ENCODE results near the gene IPO9.
A peak's percentile ranks its signal among the peaks of the same experiment; 100 is the strongest.

Gene IPO9

DNA sequence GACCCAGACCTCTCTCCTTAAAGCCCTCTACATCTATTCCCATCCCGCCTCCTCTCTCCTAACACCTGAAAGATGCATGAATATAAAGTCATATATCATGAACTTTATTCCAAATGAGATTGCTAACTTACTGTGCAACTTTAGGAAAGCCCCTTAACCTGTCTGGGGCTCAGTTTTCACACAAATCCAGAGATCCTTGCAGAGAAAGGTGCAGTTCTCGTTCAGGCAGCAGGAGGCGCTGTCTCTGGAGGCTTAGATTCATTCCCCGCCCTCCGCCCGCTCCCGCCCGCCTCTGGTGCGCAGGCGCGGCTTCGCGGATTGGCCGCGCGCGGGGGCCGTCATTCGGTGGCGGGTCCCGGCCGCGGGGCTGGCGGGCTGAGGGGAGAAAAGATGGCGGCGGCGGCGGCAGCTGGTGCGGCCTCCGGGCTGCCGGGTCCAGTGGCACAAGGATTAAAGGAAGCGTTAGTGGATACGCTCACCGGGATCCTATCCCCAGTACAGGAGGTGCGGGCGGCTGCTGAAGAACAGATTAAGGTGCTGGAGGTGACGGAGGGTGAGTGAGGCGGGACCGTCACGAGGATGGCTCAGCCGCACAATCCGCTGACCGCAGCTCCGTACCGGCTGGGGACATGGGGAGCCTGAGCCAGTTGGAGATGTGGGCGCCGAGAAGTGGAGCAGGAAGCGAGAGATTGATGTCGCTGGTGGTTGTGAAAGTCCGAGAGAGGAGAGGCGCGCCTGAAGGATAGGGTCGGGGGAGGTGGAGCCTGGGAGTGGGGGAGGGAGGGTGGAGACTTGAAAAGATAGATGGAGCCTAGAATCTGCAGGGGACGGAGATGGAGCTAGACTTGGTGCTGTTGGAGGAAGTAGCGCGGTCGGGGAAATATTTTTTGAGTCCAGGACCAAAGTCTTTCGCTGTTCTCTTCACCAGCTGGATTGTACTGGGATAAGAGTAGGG is at the start of gene IPO9:
TSS of gene IPO9 (plus strand) at position 338 of the 955 bp plus-strand sequence. CDS start at position 391, 53 bp downstream.
- DNase-seq (ENCODE audit: low read depth) = peak; percentile 89

DNA sequence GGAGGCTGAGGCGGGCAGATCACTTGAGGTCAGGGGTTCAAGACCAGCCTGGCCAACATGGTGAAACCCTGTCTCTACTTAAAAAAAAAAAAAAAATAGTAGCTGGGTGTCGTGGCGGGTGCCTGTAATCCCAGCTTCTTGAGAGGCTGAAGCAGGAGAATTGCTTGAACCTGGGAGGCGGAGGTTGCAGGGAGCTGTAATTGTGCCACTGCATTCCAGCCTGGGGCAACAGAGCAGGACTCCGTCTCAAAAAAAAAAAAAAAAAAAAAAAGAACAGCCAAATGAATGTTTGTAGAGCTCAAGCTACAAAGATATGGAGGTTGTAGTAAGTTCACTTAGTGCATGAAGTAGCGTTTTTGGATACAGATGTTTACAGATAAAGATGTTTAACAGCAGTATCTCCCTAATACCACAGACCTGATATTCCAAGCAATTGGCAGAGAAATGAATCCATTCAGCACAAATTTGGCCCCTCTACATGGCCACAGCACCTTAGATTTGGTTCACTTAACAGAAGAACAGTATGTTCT is 49.5 kb upstream of the IPO9 start:
- DNase-seq (ENCODE audit: low read depth) = no peak

DNA sequence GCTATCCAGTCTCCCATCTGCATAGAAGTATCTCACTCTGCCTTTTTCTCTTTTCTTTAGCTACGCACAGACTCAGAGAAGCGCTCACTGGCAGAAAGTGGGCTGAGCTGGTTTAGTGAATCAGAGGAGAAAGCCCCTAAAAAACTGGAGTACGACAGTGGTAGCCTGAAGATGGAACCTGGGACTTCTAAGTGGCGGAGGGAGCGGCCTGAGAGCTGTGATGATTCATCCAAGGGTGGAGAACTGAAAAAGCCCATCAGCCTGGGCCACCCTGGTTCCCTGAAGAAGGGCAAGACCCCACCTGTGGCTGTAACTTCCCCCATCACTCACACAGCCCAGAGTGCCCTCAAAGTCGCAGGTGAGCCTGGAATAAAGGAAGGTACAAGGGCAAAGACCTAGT is 48.0 kb upstream of the IPO9 start:
- no peak for DNase-seq (ENCODE audit: low read depth)

DNA sequence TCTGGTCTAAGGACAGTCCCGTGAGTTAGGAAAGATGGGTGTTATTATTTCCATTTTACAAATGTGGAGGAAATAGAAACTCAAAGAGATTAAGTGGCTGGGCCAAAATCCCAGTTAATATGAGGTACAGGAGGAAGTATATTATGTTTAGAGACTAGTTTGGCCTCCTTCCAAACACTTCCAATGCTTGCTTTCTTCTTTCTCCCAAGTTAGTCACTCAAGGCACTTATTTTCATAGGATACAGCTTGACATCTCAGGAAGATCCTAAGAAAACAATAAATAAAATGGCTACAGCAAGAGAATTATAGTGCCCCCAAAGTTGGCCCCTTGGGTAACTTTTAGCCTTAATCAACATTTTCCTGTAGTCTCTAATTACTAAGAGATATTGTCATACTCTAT is 47.5 kb upstream of the IPO9 start:
- no peak for DNase-seq (ENCODE audit: low read depth)

DNA sequence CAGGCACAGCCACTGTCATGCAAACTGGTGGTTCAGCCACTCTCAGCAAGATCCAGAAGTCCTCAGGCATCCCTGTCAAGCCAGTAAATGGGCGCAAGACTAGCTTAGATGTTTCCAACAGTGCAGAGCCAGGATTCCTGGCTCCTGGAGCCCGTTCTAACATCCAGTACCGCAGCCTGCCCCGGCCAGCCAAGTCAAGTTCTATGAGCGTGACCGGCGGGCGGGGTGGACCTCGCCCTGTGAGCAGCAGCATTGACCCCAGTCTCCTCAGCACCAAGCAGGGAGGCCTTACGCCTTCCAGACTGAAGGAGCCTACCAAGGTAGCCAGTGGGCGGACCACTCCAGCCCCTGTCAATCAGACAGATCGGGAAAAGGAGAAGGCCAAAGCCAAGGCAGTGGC is 46.6 kb upstream of the IPO9 start:
- DNase-seq (ENCODE audit: low read depth) = no peak

DNA sequence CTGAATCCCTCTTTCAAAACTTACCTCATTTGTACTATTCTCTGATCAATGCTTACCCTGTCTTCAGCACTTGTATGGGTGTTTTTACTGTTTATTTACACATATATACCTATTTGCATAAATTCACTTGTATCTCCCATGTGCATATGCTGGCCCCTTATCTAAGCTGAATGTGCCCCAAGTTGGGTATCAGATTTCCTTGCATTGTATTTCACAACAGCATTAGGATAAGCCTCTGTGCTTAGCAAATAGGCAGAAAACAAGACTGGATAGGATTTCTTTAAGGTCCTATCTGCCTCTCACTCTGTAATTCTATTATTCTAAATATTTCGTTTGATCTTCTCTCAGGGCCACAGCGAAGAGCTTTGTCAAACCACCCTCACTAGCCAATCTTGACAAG is 45.9 kb upstream of the IPO9 start:
- no peak for DNase-seq (ENCODE audit: low read depth)

DNA sequence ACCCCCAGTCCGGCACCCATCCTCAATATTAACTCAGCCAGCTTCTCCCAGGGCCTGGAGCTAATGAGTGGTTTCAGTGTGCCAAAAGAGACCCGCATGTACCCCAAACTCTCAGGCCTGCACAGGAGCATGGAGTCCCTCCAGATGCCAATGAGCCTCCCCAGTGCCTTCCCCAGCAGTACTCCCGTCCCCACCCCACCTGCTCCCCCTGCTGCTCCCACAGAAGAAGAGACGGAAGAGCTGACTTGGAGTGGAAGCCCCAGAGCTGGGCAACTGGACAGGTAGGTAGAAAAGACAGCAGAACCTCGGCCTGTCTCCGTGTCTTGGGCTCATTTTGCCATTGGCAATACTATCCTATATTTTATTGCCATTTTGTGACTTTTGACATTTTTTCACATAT is 45.4 kb upstream of the IPO9 start:
- DNase-seq (ENCODE audit: low read depth) = no peak

DNA sequence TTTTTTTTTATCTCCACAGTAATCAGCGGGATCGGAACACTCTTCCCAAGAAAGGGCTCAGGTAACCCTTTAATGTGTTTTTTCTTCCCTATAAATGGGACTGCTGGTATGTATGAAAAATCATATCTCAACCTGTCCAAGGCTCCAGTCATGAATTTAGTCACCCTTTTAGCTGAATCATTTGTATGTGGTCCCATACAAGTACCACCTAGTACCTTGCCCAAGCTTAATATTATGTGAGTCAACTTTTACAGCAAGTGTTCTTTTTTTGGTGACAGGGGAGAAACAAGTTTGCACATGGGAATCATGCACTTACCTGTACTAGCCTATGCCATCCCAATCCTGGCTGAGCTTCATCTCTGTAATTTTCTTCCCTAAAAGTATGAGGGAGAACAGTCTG is 43.7 kb upstream of the IPO9 start:
- no peak for DNase-seq (ENCODE audit: low read depth)

DNA sequence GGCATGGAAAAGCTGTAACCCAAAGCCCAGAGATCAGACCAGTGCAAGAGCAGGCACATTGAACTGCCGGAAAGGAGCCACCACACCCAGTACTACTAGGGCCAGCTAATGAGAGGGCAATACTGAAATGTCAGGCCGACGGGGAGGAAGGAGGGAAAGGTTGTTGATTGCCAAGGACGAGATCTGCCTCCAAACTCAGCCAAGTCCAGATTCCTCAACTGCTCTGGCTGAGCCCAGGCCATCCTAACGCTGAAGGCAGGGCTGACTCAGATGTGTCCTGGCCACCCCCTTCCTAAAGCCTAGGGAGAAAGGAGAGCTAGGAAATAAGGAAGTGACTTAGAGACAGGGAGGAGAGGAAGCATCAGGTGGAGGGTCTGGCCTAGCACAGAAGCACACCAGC is 42.1 kb upstream of the IPO9 start:
- no peak for DNase-seq (ENCODE audit: low read depth)

DNA sequence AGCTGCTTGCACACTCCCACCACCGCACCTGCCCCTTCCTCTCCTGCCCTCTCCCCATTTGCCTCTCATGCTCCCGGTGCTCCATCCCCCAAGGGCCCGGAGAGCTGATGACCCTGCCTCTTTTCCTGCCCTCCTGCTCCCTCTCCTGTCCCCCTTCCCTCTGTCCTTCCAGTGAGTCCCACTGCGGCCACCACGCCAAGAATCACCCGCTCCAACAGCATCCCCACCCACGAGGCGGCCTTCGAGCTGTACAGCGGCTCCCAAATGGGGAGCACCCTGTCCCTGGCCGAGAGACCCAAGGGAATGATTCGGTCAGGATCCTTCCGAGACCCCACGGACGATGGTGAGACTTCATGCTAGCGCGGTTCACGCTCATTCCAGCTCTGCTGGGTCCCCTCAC is 40.7 kb upstream of the IPO9 start:
- no peak for DNase-seq (ENCODE audit: low read depth)

DNA sequence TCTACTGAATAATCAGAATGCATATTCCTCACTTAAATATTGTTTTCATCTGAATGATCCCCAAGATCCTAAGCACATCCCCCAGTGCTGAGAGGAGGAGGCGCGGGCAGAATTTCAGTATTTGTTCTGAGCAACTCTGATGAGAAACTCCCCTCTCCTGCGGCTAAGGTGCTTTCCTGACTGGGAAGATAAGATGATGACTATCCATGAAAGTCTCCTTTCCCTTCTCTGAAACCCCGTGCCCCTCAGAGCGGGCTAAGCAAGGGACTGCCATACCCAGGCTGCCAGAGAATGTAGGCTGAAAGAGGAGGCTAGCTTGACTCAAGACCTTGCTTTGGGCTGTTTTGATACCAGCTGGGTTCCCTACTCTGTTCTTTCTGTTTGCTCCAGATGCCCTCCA is 39.7 kb upstream of the IPO9 start:
- no peak for DNase-seq (ENCODE audit: low read depth)

DNA sequence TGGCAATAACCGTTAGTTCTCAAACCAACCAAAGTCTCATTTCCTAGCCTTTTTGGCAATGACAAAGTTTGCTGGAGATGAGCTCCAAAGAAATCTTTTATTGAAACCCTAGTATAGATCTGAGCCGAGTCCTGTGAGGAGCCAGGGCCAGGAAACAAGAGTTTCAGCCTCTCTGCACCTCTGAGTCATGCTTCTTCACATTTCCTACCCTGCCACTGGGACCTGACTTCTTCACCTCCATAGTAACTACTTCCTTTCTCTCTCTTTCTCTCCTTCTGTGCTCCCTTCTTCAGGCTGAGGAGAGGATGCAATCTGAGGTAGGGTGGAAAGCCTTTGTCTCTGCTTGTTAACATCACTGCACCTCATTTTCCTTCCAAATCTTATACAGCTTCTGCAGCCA is 38.7 kb upstream of the IPO9 start:
- DNase-seq (ENCODE audit: low read depth) = no peak

DNA sequence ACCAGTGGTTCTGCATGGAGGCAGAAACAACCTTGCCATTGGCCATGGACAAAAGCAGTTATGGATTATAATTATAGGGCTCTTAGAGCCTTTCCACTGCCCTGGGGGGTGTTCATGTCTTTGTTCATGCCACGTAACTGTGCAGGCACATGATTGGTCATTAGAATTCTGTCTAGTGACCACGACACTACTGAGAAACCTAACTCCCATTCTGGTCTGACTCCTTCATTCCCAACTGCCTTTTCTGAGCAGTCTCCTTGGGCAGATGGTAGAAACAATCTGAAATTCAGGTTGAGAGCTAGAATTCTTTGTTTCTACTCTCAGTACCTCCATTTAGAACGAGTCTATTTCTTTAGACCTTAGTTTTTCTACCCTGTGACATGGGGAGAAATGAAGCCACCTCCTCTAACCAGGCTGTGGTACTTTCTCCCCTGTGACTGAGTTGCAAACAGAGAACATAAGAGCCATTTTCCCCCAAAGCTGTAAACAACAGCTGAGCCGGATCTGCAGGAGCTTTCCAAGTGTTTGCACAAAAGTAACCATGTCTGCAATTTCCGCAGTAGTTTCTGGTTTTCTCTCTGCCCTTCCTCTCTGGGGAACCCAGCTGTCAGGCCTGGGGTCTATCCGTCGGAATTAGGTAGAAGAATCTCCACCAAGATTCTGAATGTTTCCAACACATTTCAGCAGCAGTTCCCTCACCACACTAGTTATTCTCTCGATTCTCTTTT is 37.7 kb upstream of the IPO9 start:
- no peak for DNase-seq (ENCODE audit: low read depth)

DNA sequence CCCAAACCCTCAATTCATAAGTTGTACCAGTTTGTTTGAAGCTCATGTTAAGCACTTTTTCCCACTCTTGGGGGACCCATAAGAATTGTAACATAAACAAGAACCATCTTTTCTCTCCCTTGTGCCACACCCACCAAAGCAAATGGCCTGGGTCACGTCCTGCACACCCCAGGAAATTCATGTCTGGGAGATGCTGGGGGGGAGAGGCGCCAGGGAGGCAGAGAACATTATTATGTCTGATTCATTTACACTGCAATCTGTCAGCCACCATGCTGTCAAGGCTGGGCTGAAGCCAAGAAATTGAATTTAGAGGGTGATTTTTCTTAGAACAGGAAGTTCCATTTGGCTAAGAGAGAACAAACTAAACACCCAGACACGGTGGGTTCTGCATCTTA is 37.2 kb upstream of the IPO9 start:
- no peak for DNase-seq (ENCODE audit: low read depth)

DNA sequence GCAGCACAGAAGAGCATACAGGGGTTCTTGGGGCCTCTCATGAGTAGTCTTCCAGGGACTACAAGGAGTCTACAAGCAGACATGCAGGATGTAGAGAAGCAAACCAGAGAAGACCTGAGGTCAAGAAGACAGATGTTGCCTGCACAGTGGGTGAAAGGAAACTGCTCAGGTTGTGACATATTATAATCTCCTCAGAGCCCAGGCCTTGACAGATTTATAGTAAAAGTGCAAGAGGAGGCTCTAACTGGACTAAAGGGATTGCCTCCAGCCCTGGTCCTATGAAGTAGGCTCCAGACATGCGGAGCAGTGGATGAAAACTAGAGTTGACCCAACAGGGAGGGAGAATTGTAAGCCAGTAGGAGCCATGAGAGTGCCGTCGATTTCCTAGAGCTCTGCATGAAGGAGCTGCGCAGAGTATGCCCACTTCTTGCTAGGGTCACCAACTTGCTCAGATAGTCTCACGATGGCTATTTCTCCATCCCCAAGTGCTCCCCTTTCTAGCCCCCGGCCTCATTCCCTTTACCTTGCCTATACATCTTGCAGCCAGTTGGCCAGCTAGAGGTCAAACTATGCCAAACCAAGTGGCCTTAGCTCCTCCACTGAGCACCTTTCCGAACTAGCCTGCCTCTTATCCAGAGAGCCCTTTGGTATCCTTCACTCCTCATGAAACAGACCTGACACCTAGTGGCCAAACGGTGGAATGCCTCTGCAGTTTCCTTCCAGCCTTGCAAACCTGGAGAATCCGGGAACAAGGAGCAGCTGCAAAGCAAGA is 36.2 kb upstream of the IPO9 start:
- DNase-seq (ENCODE audit: low read depth) = peak; percentile 25

DNA sequence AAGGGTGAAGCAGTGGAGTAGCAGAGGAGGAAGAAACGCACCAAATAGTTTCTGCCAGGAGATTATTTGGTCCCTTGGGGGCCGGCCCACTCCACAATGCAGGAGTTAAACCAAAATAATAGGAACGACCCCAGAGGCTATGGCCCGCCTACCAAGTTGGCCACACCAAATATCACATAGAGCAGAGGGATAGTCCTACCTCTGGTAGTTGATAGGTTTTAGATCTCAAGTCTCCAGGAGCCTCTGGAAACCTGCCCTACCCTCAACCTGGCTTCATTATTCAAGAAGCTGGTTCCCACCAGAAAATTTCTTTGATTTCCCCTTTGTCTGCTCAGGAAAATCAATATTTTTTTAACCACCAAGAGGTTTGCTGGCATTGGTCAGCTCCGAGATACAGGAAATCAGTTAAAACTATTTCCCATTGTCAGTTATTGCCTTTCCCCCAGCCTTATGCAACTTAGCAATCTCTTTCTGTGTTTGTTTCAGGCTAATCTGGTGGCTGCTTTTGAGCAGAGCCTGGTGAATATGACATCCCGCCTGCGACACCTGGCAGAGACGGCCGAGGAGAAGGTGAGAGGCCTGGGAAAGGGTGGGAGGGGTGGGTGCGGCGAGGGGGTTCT is 35.5 kb upstream of the IPO9 start:
- no peak for DNase-seq (ENCODE audit: low read depth)

DNA sequence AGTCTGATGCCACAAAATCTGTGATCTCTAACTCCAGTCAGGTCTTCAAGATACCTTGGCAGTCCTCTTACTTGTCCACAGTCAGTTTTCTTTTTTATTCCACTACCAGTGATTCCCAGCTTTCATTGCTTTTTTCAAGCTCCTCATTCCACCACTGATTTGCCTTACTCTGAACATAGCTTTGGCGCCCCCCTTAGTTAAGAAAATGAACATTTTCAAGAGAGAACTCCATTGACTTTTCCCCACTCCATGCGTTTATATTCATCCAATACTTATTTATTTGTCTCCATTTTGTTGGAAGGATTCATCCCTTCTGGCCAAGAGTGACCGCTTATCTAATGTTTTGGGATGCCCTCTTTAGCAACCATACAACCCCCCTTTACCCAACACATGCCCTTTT is 33.9 kb upstream of the IPO9 start:
- no peak for DNase-seq (ENCODE audit: low read depth)

DNA sequence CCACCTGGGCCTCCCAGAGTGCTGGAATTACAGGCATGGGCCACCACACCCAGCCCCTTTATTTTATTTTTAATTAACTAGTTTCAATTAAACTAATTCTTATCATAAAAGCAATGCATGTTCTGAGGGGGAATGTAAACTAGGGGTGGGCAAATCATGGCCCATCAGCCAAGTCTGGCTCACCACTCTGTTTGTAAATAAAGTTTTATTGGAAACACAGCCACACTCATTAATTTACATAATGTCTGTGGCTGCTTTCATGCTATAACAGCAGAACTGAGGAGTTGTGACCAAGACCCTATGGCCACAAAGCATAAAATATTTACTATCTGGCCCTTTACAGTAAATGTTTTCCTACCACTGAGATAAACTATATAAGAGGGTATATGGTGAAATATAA is 28.7 kb upstream of the IPO9 start:
- DNase-seq (ENCODE audit: low read depth) = no peak

DNA sequence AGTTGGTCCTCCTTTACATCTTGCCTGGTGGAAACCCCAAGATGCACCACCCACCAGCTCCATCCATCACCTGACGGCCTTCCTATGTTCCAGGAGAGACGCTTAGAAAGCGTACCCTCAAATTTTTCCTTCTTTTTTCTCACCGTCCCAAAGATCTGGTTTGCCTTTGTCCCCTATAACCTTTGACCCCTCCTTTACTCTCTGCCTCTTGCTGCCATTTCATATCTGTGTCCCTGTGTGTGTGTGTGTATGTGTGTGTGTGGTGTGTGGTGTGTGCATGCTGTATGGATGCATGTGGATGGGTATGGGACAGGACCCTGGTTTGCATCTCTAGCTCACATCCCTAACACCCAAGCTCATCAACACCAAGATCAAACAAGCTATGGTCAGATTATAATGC is 22.2 kb upstream of the IPO9 start:
- no peak for DNase-seq (ENCODE audit: low read depth)

DNA sequence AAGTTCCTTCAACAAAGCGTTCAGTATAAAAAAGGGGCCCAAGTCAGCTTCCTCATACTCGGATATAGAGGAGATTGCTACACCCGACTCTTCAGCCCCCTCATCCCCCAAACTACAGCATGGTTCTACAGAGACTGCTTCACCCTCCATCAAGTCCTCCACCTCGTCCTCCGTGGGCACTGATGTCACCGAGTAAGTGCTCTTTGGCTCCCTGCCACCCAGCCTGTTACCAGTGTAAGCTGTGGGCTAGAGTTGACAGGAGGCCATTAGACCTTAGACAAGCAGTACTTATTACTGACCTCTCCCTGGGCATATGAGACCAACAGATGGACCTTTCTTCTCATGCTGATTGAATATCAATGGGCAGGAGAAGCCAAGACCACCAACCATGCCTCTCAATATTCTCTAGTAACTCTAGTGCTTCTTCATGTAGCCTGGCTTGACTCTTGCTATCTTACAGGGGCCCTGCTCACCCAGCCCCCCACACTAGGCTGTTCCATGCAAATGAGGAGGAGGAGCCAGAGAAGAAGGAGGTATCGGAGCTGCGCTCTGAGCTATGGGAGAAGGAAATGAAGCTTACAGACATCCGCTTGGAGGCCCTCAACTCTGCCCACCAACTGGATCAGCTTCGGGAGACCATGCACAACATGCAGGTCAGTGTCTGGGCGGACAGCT is 20.9 kb upstream of the IPO9 start:
- DNase-seq (ENCODE audit: low read depth) = no peak

DNA sequence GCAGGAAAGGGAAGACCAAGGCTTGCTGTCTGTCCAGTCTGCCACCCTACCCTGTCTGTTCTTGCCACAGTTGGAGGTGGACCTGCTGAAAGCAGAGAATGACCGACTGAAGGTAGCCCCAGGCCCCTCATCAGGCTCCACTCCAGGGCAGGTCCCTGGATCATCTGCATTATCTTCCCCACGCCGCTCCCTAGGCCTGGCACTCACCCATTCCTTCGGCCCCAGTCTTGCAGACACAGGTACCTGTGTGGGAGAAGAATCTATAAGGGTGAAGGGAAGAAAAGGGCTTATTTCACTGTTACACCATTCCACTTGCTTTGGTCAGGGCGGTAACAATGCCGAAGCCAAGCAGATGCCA is 20.3 kb upstream of the IPO9 start:
- no peak for DNase-seq (ENCODE audit: low read depth)

DNA sequence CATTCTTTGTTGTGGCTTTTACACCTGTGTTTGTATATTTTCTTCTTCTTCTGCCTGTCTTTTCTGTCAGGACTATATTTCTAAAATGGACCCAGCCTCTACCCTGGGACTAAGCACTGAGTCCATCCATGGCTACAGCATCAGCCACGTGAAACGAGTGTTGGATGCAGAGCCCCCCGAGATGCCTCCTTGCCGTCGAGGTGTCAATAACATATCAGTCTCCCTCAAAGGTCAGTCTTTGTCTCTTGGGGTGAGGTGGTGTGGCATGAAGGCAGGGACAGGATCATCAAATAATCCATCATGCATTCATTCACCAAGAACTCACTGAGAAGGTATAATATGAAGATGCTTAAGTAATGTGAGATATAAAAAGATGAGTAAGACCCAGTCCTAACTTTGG is 19.1 kb upstream of the IPO9 start:
- DNase-seq (ENCODE audit: low read depth) = no peak
